ENCODE results near the gene TUBGCP5. TPM values are rescaled to one million over a fixed set of nuclear protein-coding genes. Genes with fewer than 3 reads are reported as not detected.

TUBGCP5 gene
- total RNA-seq, 4 donors from 2014 or later: 8.9 to 30.3 (median 15.9) TPM

DNA sequence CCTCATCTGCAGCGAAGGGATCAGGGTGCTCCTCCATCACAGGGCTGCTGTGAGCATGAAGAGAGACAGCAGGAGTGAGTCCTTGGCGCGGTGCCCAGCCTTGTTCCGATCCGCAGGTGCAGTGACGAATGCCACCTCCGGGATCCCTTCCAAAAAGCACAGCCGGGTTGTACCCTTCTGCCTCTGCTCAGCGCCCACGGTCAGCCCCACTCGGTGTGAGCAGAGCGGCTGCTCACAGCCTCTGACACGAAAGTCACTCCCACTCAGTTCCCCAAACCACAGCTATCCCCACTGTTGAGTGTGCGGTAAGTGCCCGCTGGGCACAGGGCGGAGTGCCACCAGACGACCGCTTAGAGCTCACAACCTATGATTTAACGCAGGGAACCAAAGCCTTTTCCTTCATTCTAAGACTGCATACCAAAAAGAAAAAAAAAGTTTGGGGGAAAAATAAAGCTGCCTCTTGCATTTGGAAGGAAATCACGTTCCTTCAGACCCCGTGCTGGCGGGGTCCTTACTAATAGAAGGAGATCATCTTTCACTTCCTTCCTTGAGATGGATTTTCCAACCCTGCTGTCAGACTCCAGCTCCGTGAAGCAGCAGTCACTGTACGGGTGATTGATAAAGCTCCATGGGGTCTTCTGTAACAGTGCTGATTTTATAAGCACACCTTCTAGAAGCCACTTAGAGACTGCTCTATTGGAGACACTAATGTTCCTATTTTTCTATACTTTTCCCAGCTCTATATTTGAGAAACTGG is 34.7 kb upstream of the TUBGCP5 start:
- DNase-seq (ENCODE audit: low spot score) (no peak), ATAC-seq (ENCODE audit: low FRiP score) (no peak)
- TF ChIP-seq, protein P1, sequence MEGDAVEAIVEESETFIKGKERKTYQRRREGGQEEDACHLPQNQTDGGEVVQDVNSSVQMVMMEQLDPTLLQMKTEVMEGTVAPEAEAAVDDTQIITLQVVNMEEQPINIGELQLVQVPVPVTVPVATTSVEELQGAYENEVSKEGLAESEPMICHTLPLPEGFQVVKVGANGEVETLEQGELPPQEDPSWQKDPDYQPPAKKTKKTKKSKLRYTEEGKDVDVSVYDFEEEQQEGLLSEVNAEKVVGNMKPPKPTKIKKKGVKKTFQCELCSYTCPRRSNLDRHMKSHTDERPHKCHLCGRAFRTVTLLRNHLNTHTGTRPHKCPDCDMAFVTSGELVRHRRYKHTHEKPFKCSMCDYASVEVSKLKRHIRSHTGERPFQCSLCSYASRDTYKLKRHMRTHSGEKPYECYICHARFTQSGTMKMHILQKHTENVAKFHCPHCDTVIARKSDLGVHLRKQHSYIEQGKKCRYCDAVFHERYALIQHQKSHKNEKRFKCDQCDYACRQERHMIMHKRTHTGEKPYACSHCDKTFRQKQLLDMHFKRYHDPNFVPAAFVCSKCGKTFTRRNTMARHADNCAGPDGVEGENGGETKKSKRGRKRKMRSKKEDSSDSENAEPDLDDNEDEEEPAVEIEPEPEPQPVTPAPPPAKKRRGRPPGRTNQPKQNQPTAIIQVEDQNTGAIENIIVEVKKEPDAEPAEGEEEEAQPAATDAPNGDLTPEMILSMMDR (IDR thresholded peaks at IDR 0.05): no peak

DNA sequence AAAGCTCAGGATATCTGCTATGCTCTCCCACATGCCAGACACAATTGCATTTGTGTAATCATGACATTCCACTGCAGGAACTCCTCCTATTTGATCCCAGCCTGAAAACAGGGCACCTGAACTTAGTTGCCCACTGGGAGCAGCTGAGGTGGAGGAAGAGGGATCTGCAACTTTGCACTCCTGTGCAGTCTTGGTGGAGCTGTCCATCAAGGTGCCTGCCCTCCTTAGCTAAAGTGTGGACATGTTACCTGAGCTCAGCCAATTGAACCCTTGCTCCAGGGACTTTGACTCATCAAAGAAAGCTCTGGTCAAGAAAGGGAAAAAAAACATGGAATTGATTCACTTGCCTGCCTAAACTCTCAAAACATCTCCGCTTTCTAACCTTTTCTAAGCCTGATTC is 33.3 kb upstream of the TUBGCP5 start:
- DNase-seq (ENCODE audit: low spot score): no peak
- no peak for ATAC-seq (ENCODE audit: low FRiP score)
- TF ChIP-seq, protein P1 (IDR thresholded peaks at IDR 0.05): no peak

DNA sequence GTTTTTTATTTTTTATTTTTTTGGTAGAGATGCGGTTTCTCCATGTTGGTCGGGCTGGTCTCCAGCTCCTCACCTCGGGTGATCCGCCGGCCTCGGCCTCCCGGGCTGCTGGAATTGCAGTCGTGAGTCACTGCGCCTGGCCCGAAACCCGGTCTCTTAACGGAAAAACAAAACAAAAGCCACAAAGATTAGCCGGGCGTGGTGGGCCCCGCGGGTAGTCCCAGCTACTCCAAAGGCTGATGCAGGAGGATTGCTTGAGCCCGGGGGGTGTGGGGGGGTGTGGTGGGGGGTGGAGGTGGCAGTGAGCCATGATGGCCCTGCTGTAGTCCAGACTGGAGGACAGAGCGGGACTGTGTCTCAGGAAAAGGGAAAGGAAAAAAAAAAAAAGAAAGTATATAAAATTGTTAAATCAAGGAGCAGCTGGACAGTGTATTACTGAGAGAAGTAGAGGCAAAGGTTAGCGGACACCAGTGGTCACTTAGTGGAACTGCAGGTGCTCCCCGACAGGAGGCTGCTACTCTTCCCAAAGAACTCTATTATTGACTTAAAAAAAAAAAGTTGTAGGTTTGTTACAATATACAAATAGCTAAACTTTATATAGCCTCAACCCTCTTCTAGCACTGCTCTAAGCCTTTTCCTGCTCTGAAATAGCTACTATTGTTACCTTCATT is 30.3 kb upstream of the TUBGCP5 start:
- ATAC-seq (ENCODE audit: low FRiP score): no peak
- TF ChIP-seq, protein P1 (IDR thresholded peaks at IDR 0.05): no peak
- no peak for DNase-seq (ENCODE audit: low spot score)

DNA sequence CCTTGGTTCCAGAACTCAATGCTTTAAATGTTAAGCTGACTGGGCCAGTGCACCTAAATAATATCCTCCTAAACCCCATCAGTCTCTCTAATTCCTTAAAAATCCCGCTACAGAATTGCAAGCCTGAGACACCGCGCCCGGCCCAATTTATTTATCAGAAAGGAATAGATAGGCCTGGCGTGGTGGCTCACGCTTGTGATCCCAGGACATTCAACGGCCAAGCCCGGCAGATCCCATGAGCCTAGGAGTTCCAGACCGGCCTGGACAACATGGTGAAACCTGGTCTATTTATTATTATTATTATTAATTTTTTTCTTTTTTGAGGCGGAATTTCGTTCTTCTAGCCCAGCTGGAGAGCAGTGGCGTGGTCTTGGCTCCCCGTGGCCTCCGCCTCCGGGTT is 28.0 kb upstream of the TUBGCP5 start:
- TF ChIP-seq, protein P1 (IDR thresholded peaks at IDR 0.05): no peak
- no peak for DNase-seq (ENCODE audit: low spot score)
- ATAC-seq (ENCODE audit: low FRiP score): no peak

DNA sequence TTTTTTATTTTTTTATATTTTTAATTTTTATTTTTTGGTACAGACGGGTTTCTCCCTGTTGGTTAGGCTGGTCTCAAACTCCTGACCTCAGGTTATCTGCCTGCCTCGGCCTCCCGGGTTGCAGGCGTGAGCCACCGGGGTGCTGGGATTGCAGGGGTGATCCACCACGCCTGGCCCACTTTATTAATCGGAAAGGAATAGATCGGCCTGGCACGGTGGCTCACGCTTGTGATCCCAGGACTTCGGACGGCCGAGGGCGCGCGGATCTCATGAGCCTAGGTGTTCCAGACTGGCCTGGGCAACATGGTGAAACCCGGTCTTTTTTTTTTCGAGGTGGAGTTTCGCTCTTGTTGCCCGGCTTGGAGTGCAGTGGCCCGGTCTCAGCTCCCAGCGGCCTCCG is 26.5 kb upstream of the TUBGCP5 start:
- DNase-seq (ENCODE audit: low spot score) (no peak), ATAC-seq (ENCODE audit: low FRiP score) (no peak)
- TF ChIP-seq, protein P1 (IDR thresholded peaks at IDR 0.05): no peak

DNA sequence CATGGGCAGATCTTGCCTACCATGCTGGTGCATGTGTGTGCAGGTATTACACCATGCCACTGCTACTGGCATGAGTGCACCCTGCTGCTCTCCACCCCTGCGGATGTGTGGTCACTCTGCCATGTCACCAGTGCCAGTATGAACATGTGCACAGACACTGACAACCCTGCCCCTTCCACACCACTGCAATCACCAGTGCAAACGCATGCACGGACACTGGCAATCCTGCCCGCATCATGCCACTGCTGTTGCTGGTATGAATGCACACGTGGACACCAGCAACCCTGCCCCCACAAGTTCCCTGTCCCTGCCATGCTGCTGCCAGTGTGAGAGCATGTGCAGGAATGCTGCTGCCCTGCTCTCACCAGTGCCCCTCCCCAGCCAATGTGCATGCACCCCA is 24.8 kb upstream of the TUBGCP5 start:
- DNase-seq (ENCODE audit: low spot score) (no peak), ATAC-seq (ENCODE audit: low FRiP score) (no peak)
- TF ChIP-seq, protein P1 (IDR thresholded peaks at IDR 0.05): no peak

DNA sequence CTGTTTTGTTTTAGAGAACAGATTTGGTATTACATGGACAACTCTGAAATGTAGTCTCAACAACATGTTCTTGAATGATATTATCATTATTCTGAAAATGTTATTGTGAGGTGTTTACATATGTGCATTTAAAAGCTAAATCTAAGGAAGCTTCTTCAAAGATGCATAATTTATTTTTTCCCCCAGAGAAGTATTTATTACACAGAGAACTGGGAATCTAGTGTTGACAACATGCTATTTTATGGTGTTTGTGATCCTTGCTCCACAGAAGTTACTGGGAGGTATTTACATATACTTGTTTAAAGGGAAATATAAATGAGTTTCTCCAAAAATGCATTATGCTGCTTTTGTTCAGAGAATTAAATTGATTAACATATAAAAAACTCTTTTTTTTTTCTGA is 18.3 kb upstream of the TUBGCP5 start:
- no peak for ATAC-seq (ENCODE audit: low FRiP score)
- no peak for DNase-seq (ENCODE audit: low spot score)
- TF ChIP-seq, protein P1 (IDR thresholded peaks at IDR 0.05): no peak
